Measurements from ENCODE around the gene PTGES3L. TPM values are rescaled to one million over a fixed set of nuclear protein-coding genes. Genes with fewer than 3 reads are reported as not detected.

Gene PTGES3L
- total and polyA plus RNA-seq, 2 of the 13 experiments (the other 11 are each of a cell fraction or from before 2014, with no cell fraction given): 1.2 to 2.9 TPM

DNA sequence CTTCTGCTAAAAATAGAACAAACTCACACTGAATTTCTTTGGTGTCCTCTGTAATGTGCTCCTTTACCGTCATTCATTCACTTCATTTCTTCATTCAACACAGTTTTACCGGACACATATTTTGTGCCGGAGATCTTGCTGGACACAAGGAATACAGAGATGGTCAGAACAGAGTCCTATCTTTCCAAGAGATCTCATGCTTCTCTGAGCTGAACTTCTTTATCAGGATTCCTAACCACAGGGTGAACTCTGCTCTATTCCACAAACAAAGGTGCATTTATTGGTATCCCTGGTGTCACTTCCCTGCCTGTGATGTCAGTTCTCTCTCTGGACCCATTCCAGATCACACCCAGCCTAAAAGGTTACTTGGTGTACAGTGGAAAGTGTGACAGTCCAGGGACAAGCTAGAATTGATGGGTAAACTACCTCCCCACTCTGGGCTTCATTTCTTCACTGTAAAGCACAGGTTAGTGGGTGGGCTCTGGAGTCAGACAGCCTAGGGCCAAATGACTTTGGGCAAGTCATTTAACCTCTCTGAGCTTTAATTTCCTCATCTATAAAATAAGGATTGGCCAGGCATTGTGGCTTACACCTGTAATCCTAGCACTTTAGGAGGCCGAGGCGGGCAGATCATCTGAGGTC, 30.9 kb upstream of the PTGES3L start (continued):
- TF ChIP-seq, protein P1, sequence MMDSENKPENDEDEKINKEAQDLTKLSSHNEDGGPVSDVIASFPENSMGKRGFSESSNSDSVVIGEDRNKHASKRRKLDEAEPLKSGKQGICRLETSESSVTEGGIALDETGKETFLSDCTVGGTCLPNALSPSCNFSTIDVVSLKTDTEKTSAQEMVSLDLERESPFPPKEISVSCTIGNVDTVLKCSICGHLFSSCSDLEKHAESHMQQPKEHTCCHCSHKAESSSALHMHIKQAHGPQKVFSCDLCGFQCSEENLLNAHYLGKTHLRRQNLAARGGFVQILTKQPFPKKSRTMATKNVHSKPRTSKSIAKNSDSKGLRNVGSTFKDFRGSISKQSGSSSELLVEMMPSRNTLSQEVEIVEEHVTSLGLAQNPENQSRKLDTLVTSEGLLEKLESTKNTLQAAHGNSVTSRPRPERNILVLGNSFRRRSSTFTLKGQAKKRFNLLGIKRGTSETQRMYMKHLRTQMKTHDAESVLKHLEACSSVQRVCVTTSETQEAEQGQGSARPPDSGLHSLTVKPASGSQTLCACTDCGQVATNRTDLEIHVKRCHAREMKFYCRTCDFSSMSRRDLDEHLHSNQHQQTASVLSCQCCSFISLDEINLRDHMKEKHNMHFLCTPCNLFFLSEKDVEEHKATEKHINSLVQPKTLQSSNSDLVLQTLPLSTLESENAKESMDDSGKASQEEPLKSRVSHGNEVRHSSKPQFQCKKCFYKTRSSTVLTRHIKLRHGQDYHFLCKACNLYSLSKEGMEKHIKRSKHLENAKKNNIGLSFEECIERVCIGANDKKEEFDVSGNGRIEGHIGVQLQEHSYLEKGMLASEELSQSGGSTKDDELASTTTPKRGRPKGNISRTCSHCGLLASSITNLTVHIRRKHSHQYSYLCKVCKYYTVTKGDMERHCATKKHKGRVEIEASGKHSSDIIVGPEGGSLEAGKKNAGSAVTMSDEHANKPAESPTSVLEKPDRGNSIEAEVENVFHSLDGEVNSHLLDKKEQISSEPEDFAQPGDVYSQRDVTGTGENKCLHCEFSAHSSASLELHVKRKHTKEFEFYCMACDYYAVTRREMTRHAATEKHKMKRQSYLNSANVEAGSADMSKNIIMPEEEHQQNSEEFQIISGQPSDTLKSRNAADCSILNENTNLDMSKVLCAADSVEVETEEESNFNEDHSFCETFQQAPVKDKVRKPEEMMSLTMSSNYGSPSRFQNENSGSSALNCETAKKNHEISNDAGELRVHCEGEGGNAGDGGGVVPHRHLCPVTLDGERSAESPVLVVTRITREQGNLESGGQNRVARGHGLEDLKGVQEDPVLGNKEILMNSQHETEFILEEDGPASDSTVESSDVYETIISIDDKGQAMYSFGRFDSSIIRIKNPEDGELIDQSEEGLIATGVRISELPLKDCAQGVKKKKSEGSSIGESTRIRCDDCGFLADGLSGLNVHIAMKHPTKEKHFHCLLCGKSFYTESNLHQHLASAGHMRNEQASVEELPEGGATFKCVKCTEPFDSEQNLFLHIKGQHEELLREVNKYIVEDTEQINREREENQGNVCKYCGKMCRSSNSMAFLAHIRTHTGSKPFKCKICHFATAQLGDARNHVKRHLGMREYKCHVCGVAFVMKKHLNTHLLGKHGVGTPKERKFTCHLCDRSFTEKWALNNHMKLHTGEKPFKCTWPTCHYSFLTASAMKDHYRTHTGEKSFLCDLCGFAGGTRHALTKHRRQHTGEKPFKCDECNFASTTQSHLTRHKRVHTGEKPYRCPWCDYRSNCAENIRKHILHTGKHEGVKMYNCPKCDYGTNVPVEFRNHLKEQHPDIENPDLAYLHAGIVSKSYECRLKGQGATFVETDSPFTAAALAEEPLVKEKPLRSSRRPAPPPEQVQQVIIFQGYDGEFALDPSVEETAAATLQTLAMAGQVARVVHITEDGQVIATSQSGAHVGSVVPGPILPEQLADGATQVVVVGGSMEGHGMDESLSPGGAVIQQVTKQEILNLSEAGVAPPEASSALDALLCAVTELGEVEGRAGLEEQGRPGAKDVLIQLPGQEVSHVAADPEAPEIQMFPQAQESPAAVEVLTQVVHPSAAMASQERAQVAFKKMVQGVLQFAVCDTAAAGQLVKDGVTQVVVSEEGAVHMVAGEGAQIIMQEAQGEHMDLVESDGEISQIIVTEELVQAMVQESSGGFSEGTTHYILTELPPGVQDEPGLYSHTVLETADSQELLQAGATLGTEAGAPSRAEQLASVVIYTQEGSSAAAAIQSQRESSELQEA (CRISPR knock-in tag; IDR thresholded peaks at IDR 0.05; ENCODE audit: not compliant biosample characterization): no peak
- TF ChIP-seq GLI4 (CRISPR knock-in tag; IDR thresholded peaks at IDR 0.05; ENCODE audit: borderline replicate concordance): no peak
- TF ChIP-seq, protein P2, sequence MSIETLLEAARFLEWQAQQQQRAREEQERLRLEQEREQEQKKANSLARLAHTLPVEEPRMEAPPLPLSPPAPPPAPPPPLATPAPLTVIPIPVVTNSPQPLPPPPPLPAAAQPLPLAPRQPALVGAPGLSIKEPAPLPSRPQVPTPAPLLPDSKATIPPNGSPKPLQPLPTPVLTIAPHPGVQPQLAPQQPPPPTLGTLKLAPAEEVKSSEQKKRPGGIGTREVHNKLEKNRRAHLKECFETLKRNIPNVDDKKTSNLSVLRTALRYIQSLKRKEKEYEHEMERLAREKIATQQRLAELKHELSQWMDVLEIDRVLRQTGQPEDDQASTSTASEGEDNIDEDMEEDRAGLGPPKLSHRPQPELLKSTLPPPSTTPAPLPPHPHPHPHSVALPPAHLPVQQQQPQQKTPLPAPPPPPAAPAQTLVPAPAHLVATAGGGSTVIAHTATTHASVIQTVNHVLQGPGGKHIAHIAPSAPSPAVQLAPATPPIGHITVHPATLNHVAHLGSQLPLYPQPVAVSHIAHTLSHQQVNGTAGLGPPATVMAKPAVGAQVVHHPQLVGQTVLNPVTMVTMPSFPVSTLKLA (IDR thresholded peaks at IDR 0.05): 0 out of 2 replicates have a peak, but pooled peaks have one; percentile 8
- peak; percentile 12; the same call in 1 of the 2 replicates for TF ChIP-seq FOXJ3 (CRISPR knock-in tag; IDR thresholded peaks at IDR 0.05; ENCODE audit: borderline replicate concordance)
- TF ChIP-seq, protein P3, sequence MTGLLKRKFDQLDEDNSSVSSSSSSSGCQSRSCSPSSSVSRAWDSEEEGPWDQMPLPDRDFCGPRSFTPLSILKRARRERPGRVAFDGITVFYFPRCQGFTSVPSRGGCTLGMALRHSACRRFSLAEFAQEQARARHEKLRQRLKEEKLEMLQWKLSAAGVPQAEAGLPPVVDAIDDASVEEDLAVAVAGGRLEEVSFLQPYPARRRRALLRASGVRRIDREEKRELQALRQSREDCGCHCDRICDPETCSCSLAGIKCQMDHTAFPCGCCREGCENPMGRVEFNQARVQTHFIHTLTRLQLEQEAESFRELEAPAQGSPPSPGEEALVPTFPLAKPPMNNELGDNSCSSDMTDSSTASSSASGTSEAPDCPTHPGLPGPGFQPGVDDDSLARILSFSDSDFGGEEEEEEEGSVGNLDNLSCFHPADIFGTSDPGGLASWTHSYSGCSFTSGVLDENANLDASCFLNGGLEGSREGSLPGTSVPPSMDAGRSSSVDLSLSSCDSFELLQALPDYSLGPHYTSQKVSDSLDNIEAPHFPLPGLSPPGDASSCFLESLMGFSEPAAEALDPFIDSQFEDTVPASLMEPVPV (CRISPR knock-in tag; IDR thresholded peaks at IDR 0.05): 0 out of 2 replicates have a peak, but pooled peaks have one; percentile 9
- TF ChIP-seq SCMH1 (CRISPR knock-in tag; IDR thresholded peaks at IDR 0.05; ENCODE audit: borderline replicate concordance): no peak
- no peak for TF ChIP-seq MZF1 (CRISPR knock-in tag; IDR thresholded peaks at IDR 0.05; ENCODE audit: borderline replicate concordance)
- no peak for TF ChIP-seq ZNF619 (CRISPR knock-in tag; IDR thresholded peaks at IDR 0.05)
- no peak for TF ChIP-seq KLF9 (CRISPR knock-in tag; IDR thresholded peaks at IDR 0.05; ENCODE audit: low read depth)
- TF ChIP-seq ZNF557 (CRISPR knock-in tag; IDR thresholded peaks at IDR 0.05): no peak
- peak; percentile 57; the same call in 1 of the 2 replicates for TF ChIP-seq POLR2G (IDR thresholded peaks at IDR 0.05; ENCODE audit: low read depth, low read length)
- TF ChIP-seq, protein P4, sequence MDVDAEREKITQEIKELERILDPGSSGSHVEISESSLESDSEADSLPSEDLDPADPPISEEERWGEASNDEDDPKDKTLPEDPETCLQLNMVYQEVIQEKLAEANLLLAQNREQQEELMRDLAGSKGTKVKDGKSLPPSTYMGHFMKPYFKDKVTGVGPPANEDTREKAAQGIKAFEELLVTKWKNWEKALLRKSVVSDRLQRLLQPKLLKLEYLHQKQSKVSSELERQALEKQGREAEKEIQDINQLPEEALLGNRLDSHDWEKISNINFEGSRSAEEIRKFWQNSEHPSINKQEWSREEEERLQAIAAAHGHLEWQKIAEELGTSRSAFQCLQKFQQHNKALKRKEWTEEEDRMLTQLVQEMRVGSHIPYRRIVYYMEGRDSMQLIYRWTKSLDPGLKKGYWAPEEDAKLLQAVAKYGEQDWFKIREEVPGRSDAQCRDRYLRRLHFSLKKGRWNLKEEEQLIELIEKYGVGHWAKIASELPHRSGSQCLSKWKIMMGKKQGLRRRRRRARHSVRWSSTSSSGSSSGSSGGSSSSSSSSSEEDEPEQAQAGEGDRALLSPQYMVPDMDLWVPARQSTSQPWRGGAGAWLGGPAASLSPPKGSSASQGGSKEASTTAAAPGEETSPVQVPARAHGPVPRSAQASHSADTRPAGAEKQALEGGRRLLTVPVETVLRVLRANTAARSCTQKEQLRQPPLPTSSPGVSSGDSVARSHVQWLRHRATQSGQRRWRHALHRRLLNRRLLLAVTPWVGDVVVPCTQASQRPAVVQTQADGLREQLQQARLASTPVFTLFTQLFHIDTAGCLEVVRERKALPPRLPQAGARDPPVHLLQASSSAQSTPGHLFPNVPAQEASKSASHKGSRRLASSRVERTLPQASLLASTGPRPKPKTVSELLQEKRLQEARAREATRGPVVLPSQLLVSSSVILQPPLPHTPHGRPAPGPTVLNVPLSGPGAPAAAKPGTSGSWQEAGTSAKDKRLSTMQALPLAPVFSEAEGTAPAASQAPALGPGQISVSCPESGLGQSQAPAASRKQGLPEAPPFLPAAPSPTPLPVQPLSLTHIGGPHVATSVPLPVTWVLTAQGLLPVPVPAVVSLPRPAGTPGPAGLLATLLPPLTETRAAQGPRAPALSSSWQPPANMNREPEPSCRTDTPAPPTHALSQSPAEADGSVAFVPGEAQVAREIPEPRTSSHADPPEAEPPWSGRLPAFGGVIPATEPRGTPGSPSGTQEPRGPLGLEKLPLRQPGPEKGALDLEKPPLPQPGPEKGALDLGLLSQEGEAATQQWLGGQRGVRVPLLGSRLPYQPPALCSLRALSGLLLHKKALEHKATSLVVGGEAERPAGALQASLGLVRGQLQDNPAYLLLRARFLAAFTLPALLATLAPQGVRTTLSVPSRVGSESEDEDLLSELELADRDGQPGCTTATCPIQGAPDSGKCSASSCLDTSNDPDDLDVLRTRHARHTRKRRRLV (CRISPR knock-in tag; IDR thresholded peaks at IDR 0.05): peak; percentile 84

Measured in HepG2 (cell line).